HG02759 (cell line): ENCODE results near the gene BRMS1.
"Not testable (repeated sequence)": the region's sequence is repeated elsewhere in the genome, so short reads cannot be mapped to it uniquely, and the experiment has no call there.

Source experiments
- ATAC-seq: cut with Tn5 transposase; IDR thresholded peaks from one replicate; pipeline ENCODE4 v1.9.1; 2021; ENCODE audit warnings: mild to moderate bottlenecking, moderate library complexity; ENCODE audit not compliant: unreplicated experiment

The BRMS1 gene

DNA sequence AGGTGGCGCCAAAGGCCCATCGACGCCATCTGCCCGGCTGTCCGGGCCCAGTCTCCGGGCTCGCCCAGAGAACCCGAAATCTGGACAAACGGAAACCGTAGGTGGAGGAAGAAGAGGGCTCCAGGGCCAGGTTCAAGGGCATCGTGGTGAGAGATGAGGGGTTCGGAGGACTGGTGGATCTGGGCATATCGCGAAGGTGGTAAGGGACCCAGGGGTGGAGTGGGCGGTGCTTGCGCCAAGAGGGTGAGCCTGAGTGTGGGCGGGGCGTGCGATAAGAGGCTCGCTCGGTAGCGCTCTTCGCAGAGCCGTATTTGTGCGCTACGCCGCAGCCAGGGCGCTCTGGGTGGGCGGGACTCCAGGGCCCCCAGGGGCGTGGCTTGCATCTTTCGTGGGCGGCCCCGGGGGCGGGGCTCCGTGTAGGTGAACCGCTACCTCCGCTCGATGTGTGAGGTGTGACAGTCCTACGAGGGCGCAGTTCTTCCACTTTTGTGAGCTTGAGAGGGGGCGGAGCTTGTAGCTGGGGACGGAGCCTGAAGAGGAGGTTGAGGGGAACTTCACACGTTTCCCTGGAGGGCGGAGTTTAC is 32.8 kb downstream of the BRMS1 start:
- ATAC-seq = peak; percentile 77

DNA sequence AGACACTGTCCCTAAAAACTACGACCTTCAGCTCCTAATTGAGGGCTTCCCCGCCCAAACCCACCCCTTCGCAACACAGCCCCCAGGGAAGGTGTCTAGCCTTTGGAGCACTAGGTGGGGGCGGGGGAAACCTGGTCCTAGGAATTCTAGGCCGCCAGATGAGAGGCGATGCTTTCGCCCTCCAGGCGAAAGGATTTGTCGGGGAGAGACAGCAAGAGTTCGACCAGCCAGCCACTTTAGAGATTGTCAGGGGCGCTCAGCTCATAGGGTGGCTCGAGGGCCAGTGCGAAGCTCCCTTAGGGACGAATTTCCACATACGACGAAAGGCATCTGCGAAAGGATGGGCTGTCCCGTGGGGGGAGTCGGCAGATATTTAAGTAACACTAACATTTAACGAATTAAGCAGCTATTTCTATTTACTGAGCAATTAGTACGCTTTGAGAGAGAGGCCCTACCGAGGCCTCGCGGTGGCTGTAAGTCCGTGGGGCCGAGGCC is 33.4 kb downstream of the BRMS1 start:
- no peak for ATAC-seq

DNA sequence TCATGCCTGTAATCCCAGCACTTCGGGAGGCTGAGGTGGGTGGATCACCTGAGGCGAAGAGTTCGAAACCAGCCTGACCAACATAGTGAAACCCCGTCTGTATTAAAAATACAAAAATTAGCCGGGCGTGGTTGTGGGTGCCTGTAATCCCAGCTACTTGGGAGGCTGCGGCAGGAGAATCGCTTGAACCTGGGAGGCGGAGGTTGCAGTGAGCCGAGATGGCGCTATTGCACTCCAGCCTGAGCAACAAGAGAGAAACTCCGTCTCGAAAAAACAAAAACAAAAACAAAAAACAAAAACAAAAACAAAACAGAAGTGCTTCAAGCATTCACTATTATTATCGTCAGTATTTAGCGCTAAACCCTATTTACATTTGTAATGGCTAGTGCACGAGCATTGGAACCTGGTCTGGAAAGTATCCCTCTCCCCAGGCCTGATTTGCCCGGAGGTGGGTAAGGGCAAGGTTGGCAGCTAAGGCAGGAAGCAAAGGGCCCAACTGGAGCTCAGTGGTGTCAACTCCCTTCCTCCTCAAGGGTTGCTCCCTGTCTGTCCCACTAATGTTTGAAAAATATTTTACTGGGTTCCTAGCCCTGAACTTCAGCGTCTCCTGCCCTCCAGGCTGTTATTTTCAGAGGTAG is 34.0 kb downstream of the BRMS1 start:
- not testable (repeated sequence) for ATAC-seq

DNA sequence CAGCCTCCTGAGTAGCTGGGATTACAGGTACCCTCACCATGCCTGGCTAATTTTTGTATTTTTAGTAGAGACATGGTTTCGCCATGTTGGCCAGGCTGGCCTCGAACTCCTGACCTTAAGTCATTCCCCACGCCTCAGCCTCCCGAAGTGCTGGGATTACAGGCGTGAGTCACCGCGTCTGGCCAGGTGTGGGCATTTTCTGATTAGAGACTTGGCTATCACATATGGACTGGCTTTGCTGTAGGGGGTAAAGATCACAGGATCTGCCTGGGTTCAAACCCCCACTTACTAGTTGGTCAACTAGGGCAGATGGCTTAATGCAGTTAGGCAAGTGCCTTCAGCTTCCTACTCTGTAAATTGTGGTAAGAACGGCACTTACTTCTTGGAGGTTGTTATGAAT is 34.6 kb downstream of the BRMS1 start:
- ATAC-seq = no peak

DNA sequence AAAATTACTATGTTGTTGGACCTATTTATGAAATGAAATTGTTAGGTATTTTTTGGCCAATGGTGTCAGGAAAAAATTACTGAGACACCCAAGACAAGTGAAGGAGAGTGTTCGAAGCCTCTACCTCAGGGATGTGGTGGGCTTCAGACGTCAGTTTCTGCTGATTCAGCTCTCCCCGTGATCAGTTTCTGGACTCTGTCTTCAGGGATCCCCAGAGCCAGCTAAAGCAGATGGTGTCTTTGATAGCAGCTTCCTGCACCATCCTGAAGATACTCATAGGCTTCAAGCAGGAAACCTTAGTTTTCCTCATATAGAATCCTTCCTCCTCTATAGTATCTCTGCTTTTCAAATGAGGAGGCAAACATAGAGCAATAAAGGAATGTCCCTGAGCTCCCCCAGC is 35.4 kb downstream of the BRMS1 start:
- ATAC-seq = no peak

DNA sequence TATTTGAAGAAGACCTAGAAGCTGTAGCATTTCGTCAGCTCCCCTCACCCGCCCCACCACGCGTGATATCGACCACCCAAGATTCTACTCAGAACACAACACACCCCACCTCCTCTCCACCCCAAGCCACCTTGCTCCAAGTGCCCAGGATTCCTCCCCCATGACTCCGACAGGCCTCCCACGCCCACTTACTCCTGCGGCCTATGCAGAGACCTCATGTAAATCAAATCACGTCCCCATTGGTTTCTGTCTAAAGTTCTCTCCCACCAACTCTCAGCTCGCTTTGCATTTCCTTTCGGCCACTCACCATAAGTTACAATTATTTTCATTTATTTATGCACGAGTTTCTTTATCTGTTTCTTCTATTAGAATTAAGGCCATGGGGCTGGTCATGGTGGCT is 42.2 kb downstream of the BRMS1 start:
- ATAC-seq = no peak

DNA sequence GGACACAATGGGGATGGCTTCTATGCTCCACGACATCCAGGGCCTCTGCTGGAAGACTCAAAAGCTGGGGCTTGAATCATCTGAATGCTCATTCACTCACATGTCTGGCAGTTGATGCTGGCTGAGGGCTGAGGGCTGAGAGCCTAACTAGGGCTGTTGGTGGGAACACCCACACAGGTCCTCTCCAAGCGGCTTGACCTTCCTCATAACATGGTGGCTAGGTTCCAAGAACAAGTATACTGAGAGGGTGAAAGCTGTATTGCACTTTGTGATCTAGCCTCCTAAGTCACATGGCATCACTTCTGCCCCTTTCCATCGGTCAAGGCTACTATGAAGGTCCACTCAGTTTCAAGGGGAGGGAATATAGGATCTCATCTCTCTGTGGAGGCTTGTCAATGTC is 45.7 kb downstream of the BRMS1 start:
- ATAC-seq = no peak

DNA sequence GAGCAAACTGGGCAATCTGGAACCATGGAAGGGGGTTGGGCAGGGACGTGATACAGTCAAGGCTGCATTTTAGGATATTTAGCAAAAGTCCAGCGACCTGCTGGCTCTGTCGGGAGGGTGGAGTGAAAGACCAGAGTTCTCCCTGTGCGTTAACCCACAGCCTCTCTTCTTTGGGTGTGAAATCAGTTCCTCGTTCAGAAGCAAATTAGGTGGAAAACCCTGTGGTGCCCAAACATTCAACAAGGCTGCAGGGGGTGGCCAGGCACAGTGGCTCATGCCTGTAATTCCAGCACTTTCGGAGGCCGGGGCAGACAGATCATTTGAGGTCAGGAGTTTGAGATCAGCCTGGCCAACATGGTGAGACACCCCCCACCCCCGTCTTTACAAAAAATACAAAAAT is 47.3 kb downstream of the BRMS1 start:
- ATAC-seq = no peak

DNA sequence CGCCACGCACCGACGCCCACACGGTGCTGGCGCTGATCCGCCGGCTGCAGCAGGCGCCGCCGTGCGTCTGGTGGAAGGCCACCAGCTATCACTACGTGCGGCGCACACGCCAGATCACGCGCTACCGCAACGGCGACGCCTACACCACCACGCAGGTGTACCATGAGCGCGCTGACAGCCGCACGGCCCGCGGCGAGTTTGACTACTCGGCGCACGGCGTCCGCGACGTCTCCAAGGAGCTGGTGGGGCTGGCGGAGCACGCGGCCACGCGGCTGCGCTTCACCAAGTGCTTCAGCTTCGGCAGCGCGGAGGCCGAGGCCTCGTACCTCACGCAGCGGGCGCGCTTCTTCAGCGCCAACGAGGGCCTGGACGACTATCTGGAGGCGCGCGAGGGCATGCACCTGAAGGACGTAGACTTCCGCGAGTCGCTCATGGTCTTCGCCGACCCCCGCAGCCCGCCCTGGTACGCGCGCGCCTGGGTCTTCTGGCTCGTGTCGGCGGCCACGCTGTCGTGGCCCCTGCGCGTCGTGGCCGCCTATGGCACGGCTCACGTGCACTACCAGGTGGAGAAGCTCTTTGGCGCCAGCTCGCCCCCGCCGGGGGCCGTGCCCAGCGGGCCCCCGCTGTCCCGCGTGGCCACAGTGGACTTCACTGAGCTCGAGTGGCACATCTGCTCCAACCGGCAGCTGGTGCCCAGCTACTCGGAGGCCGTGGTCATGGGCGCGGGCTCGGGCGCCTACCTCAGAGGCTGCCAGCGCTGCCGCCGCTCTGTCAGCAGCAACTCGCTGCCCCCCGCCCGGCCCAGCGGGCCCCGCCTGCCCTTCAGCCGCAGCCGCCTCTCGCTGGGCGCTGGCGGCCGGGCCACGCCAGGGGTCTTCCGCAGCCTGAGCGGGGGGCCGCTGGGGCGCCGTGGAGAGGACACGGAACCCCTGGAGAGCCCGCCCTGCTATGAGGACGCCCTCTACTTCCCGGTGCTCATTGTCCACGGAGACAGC is 50.0 kb downstream of the BRMS1 start:
- ATAC-seq = no peak

DNA sequence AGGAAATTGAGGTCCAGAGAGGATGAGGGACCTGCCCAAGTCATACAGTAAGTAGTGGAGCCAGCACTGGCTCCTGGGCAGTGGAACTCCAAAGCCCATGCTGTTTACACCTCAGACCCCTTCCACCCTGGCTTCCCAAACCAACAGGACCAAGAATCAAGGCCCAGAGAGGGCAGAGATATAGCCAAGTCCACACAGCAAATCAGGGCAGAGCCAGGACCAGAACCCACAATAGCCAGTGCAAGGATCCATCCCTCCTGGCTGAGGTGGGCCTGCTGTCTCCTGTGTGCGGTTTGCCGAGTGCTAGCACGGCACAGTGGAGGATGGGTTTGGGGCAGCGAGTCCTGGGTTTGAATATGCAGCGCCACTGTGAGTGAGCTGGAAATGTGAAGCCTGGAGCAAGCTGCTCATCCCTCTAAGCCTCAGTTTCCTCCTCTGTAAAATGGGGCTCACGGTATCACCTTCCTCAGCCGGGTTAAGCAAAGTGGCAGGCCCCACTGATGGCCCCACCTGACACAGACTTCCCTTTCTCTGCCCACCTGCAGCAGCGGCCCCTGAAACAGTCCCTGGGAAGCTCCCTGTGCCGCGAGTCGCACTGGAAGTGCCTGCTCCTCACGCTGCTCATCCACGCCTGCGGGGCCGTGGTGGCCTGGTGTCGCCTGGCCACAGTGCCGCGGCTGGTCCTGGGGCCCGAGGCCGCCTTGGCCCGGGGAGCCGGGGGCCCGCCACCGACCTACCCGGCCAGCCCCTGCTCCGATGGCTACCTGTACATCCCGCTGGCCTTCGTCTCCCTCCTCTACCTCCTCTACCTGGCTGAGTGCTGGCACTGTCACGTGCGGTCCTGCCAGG is 50.9 kb downstream of the BRMS1 start:
- ATAC-seq = no peak

DNA sequence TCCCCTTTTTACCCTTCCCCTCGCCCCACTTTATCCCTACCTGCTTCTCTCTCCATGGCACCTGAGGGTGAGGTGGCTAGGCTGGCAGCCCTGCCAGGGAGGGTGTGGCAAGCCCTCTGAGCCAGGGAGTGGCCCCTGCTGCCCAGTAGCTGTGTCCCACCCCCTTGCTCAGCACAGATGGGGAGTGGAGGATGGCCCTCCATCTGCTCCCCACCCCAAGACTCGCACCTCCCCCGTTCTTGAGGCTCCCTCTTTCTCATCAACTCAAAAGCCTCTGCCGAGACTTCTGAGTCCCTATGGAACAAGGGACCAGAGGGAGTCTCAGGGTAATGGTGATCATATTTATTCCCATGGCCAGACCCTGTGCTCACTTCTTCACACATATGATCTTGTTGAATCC is 51.6 kb downstream of the BRMS1 start:
- no peak for ATAC-seq

DNA sequence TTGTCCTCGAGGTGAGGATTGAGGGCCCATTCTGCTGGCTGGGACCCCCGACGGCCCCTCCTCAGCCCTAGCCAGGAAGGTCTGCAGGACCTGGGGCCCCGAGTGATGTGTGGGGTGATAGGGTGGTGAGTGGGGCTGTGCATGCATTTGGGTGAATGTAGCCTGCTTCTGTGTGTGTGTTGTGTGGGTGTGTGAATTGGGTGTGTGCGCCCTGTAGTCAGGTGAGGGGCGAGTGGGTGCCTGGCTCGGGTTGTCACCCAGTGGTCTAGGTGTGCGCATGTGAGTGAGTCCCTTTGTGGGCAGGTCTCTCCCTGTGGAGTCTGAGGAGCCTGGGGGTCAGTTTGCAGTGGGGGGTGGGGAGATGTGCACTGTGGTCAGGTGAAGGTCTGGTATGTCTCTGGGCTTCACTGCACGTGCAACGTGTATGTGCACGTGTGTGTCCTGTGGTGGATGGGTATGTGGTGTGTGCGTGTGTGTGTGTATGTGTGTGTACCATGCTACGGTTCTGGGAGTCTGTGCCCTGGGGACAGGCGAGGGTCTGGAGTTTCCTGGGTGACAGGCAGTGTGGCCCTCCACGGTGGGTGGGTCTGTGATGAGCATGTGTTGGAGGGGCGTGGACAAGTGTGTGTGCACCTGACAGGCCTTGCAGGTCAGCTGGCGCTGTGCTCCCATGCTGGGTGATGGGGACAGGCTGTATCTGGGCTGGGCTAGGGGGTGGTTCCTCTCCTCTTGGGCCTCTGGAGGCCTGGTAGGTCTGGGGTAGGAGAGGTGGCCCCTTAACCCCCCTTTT is 52.2 kb downstream of the BRMS1 start:
- no peak for ATAC-seq

DNA sequence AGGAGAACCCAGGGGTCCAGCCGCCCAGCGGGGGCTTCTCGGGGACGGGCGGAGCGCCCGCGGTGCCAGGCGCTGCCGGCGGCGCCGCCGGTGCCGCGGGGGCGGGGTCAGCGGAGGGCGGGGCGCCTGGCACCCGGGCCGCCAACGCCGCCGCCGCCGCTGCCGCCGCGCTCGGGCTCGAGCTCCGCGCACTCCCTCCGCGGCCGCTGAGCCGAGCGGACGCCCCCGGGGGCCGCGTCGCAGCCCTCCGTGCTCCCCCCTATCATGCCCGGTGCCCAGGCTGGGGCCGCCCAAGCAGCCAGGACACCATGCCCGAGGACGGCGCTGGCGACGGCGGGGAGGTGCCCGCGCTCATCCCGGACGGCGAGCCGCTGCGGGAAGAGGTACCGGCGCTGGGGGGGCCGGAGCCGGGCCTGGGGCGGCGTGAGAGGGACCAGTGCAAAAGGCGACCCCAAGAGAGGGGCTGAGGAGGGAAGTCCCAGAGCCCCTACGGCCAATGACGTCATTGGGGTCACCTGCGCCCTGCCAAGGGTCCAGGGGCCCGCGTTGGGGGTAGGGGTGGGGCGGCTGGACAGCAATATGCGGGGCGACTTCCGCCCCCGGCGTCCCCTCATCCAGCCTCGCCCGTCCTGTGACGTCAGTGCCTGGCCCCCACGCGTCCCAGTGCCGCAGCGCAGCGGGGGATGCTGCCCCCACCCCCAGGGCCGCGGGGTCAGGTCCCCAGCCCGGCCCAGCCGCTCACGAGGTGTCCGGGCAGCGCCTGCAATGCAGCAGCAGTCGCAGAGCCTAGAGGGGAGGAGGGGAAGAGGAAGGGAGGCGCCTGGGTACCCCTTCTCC is 53.0 kb downstream of the BRMS1 start, which contains the start of gene TMEM151A:
Gene TMEM151A (plus strand): TSS at position 189 of the 837 bp plus-strand sequence. CDS start 120 bp downstream, at position 309.
- ATAC-seq = no peak

DNA sequence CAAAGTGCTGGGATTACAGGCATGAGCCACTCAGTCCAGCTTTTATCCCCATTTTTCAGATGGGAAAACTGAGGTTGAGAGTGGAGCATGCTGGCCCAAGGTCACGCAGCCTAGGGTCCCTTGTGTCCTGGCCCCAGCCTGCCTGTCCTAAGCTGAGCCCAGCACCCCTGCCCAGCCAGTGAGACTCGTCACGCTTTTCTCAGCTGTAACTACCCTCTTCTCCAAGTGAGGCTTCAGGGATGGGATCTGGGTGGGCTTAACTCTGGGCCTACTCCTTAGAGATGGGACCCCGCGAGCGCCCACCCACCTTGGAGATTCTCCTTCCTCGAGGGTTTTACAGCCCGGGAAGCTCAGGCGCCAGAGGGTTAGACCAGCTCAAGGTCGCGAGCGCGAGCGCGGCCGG is 53.6 kb downstream of the BRMS1 start:
- ATAC-seq = no peak

DNA sequence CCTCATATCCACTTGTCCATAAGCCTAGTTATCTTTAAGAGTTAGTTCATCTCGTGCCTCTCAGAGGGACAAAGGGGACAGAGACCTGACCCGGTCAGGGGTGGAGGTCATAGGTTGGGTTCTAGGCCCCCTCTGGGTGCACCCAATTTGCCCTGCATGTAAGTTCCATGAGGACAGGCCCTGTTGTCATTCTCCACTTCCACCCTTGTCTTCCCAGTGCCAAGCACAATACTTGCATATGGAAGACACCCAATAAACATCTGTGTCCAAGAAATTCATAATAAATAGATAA is 54.6 kb downstream of the BRMS1 start:
- ATAC-seq = no peak

DNA sequence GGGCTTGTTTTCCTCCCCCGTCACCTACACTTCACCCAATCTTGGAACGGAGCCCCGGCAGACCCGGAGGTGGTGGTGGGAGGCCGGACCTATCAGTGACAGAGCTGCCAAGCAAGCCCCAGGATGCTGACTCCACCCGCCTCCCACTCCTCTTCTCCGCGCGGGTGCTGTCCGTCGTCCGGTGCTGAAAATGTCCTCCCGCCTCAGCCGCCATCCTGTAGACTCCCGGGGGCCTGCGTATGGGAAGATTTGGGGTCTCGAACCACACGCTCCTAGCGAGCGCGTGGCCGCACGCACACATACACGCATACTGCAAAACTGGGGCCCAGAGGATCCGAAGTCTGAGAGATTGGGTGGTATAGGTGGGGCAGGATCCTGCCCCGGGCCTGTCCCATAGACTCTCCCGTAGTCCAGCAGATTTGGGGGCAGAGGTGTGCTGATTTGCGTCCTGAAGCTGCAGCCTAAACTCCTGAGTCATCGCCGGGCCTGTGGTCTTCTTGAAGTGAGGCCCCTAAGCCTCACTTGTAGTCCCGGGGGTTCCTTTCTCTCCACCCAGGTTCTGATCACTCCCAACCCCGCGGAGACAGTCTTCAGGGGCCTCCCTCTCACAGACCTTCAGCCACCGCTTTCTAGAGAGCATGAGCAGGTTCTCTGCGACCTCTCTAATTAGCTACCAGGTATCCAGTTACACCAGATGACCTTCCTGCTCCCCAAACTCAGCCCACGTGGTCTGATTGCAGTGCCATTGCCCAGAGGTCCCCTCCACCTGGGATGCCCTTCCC is 55.2 kb downstream of the BRMS1 start:
- ATAC-seq = peak; percentile 47

DNA sequence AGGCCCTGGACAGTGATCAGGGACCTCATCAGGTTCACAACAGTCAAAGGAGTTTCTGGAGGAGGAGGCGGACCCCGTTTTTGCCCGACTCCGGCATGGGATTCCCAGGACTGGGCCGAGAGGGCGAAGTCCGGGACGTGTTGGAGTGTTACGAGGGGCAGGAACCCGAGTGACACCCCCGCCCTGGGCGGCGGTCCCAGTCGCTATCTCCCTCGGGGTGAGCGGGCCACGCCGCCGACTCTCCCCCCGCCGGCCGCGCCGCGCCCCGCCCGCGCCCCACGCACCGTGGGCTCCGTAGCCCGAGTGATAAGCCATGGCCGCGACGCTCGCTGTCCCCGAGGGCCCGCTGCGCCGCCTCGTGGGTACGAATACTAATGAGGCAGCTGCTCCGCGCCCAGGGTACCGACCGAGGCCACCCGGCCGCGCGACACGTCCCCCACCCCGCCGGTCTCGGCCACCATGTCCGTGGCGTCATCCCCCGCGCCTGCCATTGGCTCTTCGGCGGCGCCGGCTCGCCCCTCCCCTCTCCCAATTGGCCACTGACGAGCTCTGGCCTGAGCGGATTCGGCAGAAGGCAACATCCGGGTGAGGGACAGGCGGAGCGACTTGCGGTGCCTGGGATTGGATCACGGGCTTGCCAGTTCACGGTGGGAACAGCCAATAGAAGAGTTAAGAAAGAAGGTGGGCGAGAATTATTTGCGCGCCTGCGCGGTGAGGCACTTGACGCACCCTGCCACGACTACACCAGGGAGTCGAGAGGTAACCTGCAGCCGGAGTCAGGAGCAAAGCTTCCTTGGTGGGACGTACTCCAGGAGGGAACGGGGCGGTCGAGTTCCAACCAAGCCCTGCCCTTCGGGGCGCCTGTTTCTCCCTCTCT is 56.0 kb downstream of the BRMS1 start, which contains the start of gene YIF1A:
Gene YIF1A (minus strand): TSS at position 473 of the 877 bp plus-strand sequence. CDS start 158 bp downstream, at position 315.
- ATAC-seq = peak; percentile 92
